HEK293 (cell line): Measurements from ENCODE around the gene OR7G3.

Experiments used
- KLF9 ChIP-seq: fragments of 450-650 bp; formaldehyde crosslinking; IDR thresholded peaks from 2 replicates; pipeline ENCODE4 v1.5.1; 2016; ENCODE audit warnings: missing biosample characterization, missing genetic modification characterization, low read depth
- ZNF423 ChIP-seq: fragments of 450-650 bp; formaldehyde crosslinking; IDR thresholded peaks from 2 replicates; pipeline ENCODE4 v1.5.1; 2016; ENCODE audit warnings: missing biosample characterization, missing genetic modification characterization

GRCh38 chr19:9126900-9127405, at the start of gene OR7G3:
- TF ChIP-seq KLF9 (tag by site-specific recombination) = no peak
- TF ChIP-seq ZNF423 (tag by site-specific recombination) = no peak
